Stimulated activated CD4-positive, alpha-beta T cell treated with anti-CD3 and anti-CD28 coated beads, Interleukin-12 subunit alpha, Interleukin-12 subunit beta, amount 100 ng/mL, for 48 hours (primary cell): ENCODE data around the gene RHEX.
"Not testable (repeated sequence)": the region's sequence is repeated elsewhere in the genome, so short reads cannot be mapped to it uniquely, and the experiment has no call there.

Experiments
- DNase-seq, 3 donors: peaks; one replicate each; pipeline ENCODE4 v3.0.0-alpha.2; 2020; ENCODE audit warnings: low read depth in 2 of 3, low spot score in 1 of 3

RHEX gene, protein sequence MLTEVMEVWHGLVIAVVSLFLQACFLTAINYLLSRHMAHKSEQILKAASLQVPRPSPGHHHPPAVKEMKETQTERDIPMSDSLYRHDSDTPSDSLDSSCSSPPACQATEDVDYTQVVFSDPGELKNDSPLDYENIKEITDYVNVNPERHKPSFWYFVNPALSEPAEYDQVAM

DNA sequence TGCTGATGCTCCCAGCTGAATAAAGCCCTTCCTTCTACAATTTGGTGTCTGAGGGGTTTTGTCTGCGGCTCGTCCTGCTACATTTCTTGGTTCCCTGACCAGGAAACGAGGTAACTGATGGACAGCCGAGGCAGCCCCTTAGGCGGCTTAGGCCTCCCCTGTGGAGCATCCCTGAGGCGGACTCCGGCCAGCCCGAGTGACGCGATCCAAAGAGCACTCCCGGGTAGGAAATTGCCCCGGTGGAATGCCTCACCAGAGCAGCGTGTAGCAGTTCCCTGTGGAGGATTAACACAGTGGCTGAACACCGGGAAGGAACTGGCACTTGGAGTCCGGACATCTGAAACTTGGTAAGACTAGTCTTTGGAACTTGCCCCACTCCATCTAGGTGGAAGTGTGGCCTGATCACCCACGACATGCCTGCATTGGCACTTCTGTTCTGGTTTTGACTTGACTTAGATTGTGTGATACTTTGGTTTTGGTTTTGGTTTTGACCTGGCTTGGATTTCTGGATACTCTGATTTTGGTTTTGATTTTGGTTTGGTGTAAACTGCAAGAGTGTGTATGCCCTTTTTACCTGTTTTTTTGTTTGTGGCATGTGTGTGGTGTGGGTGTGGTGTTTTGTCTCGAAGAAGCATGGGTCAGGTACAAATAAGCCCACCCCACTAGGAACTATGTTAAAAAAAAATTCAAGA, at the start of gene RHEX:
Gene RHEX (plus strand): TSS at position 255 of the 692 bp plus-strand sequence. CDS start 44,656 bp downstream, outside the sequence.
- DNase-seq: not testable (repeated sequence)

DNA sequence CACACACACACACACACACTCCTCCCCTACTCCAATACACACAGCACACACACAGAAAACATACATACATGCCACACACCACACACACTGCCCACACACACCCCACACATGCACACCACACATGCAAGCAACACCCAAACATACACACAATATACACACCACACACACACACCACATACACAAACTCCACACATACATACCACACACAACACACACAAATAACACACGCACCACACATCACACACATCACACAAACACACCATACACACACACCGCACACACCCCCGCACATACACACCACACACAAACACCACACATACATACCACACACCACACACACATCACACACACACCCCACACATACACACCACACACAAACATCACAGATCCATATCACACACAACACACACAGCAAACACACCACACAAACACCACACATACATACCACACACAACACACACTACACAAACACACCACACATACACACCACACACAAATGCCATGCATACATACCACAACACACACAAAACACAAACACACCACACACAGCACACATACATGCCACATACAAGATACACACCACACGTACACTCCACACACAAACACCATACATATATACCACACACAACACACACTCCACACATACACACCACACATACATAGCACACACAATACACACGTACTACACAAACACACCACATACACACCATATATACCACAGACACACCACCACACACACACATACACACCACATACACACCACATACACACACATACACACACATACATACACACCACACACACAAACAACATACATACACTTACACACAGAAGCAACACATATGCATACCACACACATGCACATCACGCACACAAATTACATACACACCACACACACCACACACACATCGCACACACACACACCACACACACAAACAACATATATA, 48.8 kb upstream of the RHEX start:
- no peak for DNase-seq

DNA sequence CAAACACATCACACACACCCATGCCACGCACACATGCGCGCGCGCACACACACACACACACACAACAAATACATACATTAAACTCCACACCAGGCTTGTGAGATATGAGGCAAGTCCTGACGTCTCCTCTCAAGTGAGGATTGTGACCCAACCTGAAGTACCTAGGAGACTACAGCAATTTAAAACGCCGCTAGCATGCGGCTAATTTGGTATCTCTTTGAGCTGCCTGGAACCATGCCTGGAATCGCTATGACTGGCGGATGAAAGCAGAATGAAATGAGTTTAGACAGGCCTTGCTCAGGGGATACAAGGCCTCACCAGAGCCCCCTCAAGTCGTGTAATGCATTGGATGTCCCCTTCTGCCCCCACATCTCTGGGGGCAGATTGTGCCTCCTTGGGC, 48.1 kb upstream of the RHEX start:
- DNase-seq: no peak

DNA sequence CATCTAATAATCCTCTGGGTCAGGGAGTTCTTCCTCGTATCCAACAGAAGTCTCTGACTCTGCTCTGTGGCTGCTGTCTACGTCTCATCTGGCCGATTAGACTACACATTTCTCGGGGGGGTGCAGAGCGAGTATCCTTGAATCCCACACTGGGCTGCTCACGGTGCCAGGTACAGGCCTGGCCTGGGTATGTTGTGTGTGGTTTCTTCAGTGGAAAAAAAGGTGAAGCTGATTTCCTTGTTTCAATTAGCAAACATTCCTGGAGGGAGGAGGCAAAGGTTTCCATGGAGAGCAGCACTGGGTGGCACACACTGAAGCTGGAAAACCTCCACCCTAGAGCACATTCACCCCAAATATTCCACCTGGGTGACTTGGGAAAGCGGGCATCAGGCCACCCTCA, 47.7 kb upstream of the RHEX start:
- no peak for DNase-seq

DNA sequence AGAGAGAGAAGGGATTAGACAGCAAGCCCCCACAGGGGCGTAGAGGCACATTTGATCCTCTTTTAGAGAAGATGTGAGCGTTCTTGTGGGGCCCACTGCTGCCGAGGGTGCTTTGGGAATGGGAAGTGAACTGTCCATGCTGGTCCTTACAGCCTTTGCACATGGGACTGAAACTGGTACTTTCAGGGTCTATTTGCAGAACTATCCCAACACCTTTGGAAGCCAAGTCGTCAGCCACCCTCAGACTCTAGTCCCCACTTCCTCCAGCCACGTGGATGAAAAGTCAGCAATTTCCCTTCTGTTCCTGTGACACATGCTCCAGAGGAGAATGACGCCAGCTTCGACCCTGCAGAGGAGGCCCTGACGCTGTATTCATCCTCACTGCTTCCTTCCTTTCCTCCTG, 47.2 kb upstream of the RHEX start:
- no peak for DNase-seq

DNA sequence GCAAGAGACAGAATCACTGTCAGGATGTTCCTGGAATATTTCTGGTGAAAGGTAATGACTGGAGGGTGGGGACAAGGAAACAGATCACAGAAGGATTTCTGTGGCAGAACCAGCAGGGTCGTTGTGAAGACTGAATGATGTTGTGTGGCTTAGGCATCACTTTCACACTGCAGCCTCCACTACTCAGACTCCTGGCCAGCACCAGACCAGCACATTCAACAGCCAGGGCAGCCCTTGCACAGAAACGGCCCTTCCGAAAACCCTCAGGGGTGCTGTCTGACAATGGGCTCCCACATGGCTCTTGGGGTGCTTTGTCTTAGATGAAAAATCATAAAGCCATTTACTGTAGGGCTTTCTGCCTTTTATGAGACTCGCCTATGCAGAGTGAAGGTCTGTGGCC, 46.0 kb upstream of the RHEX start:
- DNase-seq: no peak

DNA sequence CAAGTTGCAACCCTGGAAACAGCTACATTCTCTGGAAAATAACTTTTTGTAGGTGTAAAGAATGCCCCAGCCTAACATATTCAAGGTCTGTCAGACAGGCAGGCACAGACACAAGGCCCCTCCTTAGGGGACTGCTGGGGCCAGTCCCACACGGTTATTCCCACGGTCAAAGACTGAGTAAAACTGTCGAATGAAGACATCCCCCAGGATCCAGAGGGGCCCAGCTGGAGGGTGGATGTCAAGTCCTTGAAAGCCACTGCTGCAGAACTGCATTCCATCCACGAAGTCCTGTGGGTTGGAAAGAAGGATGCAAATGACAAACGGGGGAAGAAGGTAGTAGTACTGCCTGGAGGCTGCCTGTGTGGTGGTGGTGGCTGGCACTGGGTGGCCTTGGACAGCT, 42.9 kb upstream of the RHEX start:
- DNase-seq: no peak

DNA sequence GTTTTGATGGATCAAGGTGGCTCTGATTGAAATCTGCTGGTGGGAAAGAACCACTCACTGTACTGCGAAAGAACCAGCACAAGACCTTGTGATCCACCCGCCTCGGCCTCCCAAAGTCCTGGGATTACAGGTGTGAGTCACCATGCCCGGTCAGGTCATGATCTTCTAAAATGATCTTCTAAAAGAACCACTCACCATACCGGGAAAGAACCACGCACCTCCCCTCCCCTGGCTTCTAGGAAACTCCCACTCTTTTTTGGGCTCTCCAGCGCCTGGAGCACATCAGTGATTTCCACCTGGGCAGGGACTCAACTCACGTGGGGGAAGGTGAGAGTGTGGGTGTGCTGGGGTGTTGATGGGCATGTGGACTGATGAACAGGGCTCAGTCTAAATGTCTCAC, 41.9 kb upstream of the RHEX start:
- peak in 1 of 3 donors; percentile 4 for DNase-seq

DNA sequence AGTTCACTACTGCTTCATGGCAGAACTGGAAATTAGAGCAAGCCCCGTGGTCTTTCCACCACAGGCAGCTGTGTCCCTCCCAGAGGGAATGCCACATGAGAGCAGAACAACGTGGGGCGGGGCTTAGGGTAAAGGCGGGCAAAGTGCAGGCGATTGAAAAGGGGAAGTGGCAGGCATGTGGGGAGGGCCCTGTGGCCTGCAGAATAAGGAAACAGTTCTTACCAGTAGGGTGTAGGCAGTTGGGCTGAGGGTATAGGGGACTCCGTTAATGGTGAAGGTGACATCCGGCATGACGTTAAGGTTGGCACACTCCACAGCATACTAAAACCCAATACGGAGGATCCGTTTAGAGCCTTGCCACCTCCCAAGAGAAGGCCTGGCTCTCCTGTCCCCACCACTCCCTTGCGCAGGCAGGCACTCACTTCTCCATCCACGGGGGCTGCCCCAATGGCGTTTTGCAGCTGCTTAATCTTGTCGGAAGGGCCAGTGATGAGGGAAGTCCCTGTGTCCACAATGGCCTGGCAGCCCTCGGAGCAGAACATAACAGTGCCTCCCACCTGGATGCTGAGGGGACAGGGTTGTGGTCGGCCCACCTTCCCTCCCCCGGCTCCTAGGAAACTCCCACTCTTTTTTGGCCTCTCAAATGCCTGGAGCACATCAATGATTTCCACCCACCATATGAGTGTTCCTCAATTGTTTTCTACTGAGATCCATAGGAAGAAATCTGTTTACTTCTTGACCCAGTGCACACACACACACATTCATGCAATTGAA, 40.7 kb upstream of the RHEX start:
- no peak for DNase-seq

DNA sequence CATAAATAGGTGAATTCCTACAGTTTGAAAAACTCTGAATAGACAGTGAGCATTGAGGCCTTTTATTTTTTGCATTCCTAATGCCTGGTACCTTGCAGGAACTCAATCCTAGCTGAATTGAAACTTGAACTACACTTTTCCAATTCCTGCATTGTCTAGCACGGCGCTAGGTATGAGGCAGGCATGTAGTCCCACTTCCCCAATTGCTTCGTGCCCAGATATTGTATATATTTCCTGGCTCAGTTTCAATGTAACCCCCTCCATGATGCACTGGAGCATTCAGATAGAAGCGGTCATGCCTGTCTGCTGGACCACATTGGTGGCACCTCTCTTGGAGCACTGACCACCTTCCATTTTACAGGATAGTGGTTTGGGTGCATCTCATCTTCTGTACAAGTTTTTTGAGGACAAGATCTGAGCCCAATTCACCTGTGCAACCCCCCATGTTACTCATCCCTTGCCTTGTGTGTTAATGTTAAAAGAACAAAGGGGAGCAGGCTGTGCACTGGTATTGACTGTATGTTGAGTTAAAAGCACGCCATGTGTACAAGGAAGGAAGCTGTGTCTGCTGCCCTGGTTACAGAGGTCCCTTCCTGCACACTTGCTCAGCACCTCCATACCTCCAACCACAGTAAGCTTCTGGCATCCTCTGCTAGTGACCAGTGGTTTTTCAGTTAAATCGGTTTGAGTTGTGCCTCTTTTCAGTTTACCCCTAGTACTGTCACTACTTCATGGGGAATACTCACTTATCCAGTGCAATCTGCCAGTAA, 39.8 kb upstream of the RHEX start:
- DNase-seq: no peak

DNA sequence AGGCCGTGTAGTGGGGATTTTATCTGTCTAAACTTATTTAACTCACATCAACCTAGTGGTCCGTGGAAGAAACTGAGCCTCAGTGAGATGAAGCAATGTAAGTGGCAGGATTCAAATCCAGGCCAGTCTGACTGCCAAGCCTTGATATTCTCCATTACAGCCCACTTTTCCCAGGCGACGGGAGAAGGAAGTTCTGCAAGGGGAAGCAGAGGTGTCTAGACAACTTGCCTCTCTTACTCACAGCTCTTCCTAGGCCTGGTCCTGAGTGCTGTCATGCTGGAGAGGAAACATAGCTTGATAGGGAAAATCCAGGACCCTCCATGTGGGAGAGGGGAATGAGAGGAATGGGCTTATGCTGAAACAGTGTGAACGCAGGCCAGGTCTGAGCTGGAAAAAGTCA, 38.4 kb upstream of the RHEX start:
- no peak for DNase-seq

DNA sequence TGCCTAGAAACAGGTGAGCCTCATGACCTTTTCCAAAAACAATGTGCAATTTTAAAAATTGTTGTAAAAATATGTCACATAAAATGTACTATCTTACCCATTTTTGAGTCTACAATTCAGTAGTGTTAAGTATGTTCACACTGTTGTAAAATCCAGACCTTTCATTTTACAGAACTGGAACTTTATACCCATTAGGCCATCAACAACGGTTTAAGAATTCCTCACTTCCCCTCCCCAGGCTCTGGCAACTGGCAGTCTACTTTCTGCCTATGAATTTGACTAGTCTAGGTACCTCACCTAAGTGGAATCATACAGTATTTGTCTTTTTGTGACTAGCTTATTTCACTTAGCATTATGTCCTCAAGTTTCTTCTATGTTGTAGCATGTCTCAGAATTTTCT, 37.9 kb upstream of the RHEX start:
- no peak for DNase-seq

DNA sequence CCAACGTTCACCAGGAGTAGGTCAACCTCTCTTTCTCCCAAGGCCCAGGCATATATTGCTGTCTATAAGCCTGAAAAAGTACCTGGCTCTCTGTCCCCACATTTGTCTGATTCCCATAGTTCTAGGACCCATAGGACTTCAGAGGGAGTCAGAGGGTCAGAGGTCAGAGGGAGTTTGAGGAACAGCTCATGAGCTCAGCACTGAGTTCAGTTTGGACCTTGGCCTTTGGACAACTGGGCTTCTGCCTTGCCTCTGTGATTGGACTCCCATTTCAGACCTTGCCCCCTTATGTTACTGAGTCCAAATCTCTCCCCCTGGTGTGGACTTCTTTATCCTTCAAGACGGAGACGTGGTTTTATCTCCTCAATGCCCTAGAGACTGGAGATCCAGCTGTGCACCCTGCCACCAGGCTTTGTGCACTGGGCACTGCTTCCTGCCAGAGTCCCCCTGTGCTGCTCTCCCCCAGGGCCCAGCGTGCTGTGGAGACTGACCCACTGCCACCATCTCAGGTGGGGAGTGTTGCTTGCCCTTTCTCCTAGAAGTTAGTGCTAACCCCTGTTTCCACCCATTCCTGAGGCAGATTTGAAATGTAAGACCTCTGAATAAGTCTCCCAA, 32.5 kb upstream of the RHEX start:
- no peak for DNase-seq

DNA sequence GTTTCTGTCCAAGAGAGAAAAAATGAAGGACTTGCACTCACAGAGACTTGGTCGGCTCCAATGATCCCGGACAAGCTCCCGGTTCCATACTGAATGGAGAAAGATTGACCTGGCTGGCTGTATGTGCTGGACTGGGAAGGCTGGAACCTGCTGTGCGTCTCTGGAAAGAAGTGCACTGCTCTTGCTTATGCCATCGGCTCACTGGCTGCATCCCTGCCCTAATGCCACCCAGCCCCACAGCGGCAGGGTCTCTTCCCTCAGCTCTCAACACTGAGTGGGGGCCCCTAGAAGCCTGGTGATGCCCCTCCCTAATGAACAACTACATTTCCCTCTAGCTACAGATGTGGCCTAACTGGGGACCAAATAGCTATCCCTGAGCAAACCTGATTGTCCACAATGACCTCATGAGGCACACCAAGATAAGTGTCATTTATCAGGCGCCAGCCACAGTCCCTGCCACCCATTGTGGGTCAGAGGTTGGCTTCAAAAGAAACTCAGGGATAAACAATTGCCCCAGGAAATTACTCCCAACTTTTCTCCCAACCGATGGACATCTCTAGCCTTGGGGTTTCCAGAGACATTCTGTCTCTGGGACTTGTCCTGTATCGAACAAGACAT, 31.9 kb upstream of the RHEX start:
- no peak for DNase-seq

DNA sequence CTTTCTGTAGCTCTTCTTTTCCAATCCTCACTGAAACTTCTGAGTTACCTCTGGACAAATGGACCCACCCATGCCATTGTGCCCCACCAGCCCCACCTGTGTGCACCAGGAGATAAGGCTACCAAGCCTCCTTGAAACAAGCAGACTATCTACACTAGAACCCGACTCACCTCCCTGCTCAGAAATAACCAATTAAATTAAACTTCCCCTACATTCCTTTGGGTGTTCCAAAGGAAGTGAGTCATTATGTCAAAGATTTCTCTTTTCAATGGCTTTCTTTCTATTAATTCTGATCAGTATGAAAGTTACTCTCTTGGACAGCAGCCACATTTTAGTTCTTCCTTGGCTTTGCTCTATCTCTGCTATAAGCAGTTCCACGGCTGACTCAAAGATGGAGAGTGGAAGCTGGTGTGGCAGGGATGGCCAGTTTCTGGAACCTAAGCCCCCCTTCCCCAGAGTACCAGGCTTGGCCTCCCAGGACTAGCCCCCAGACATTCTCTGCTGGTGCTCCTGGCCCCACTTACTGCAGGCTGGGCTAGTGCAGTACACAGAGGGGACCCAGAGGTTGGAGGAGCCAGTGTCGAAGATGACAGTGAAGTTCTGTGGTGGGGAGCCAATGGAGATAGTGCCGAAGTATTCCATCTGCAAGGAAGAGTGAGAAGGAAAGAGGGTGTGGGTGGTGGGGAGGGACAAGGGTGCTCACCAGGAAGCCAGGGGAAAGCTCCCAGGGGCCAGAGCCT, 31.2 kb upstream of the RHEX start:
- DNase-seq: no peak

DNA sequence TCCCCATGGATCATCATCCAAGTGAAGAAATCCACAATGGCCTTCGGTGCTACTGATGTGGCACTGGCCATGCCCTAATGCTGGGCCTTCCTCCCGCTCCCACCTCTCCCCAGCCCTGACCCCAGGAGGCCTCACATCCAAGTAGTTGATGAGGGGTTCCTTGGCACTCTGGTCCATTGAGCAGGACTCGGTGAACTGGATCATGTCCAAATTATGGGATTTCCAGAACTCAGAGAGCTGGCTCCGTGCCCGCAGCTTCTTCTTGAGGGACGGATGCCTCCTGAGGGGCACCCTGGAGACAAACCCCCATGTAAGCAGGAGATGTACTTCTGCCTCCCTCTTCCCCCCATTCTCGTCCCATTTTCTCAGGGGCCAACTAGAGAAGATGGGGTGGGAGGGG, 30.2 kb upstream of the RHEX start:
- no peak for DNase-seq

DNA sequence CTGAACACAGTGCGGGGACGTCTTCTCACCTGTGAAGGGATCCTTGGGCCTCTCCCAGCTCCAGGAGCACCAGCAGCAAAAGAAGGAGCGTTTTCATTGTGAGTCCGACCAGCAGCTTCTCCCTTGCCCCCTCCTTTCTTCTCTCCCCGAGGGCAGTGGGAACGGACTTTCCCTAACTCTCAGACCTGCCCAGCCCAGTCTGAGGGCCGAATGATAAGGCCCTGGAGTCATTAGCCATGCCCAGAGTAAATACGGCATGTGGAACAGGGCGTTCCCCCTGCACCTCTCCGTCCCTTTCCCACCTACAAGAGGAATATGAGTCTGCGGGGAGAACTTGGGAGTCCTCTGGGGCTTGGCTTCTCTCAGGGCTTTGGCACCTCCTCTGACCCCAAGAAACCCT, 29.3 kb upstream of the RHEX start, which contains the start of gene CTSE:
Gene CTSE (minus strand): TSS at position 201 of the 400 bp plus-strand sequence. CDS start 104 bp downstream, at position 97.
- DNase-seq: no peak

DNA sequence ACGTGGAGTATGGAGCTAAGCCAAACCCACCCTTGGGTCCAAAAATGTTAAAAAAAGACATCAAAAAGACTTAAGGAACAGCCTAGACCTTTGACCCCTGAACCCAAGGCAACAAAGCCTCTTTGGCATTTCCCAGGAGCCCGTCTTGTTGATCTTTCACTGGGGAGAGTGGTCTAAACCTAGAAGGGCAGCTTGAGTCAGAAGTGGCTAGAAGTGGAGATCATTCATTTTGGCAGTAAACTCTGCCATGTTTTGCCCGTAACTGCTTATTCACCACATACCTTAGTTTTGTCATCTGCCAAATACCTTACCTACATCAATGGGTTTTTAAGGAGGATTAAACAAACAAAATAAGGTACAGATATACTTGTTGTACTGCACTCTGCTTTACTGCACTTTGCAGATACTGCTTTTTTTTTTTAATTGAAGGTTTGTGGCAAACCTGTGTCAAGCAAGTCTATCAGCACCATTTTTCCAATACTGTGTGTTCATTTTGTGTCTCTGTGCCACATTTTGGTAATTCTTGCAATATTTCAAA, 27.6 kb upstream of the RHEX start:
- no peak for DNase-seq

DNA sequence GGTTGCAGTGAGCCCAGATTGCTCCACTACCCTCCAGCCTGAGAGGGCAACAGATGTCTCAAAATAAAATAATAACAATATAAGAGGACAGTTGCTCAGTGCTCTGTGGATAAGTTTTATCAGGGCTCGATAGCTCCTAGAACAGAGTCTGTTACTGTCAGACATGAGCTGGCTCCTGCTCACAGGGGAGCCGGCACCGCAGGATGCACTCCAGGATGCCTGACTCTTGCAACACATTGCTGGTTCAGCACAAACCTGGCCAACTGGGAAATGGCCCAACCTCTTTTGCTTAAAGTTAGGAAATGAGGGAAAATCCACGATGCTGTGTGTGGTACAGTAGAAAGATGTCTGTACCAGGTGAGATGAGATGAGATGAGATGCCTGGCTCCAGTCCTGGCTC, 23.5 kb upstream of the RHEX start:
- no peak for DNase-seq
